Mesenchymal stem cell (in vitro differentiated cells and primary cell): Measurements from ENCODE around the gene UNC93A.
A peak's percentile ranks its signal among the peaks of the same experiment; 100 is the strongest.

Experiments used
- DNase-seq: peaks from one replicate; pipeline ENCODE4 v3.0.0-alpha.2; 2013
- H2AFZ ChIP-seq: one replicate; pipeline ENCODE4 v1.6.1; 2013; ENCODE audit warnings: low read depth, mild to moderate bottlenecking, control low read depth, inconsistent platforms, low read length, moderate library complexity
- H2AK5ac ChIP-seq: 2 replicates; pipeline ENCODE4 v1.6.1; 2013; ENCODE audit warnings: low read length, moderate library complexity, mild to moderate bottlenecking, inconsistent platforms; ENCODE audit not compliant: severe bottlenecking
- H2BK120ac ChIP-seq: one replicate; pipeline ENCODE4 v1.6.1; 2013; ENCODE audit warnings: low read depth, mild to moderate bottlenecking, inconsistent platforms, low read length, moderate library complexity
- H2BK12ac ChIP-seq, 2 experiments: one replicate each; pipeline ENCODE4 v1.6.1; 2013; ENCODE audit warnings: inconsistent platforms in 2 of 2, low read length in 2 of 2, mild to moderate bottlenecking in 2 of 2, moderate library complexity in 2 of 2, control low read depth in 1 of 2
- H2BK15ac ChIP-seq: one replicate; pipeline ENCODE4 v1.6.1; 2013; ENCODE audit warnings: mild to moderate bottlenecking, low read depth, inconsistent platforms; ENCODE audit not compliant: poor library complexity, severe bottlenecking
- H2BK5ac ChIP-seq: 2 replicates; pipeline ENCODE4 v1.6.1; 2013; ENCODE audit warnings: low read depth, mild to moderate bottlenecking, low read length, control low read depth, inconsistent platforms; ENCODE audit not compliant: poor library complexity, severe bottlenecking
- H3K14ac ChIP-seq, 2 experiments: one replicate each; pipeline ENCODE4 v1.6.1; 2013; ENCODE audit warnings: inconsistent platforms in 2 of 2, low read length in 2 of 2, control low read depth in 1 of 2, mild to moderate bottlenecking in 1 of 2, moderate library complexity in 1 of 2
- H3K18ac ChIP-seq, 2 experiments: one replicate each; pipeline ENCODE4 v1.6.1; 2013; ENCODE audit warnings: inconsistent platforms in 2 of 2, low read length in 2 of 2, control low read depth in 1 of 2, low read depth in 1 of 2, mild to moderate bottlenecking in 1 of 2
- H3K23ac ChIP-seq, 2 experiments: one replicate each; pipeline ENCODE4 v1.6.1; 2013; ENCODE audit warnings: inconsistent platforms in 2 of 2, low read length in 2 of 2, mild to moderate bottlenecking in 2 of 2, moderate library complexity in 2 of 2, control low read depth in 1 of 2
- H3K27ac ChIP-seq: 2 replicates; pipeline ENCODE4 v1.5.1; 2013; ENCODE audit warnings: mild to moderate bottlenecking, moderate library complexity, low read length, control low read depth, inconsistent platforms; ENCODE audit not compliant: poor library complexity, severe bottlenecking
- H3K27me3 ChIP-seq, 2 experiments: 2 replicates each; pipeline versions ENCODE4 v1.6.1 to v1.7.0; 2013; ENCODE audit warnings: low read length in 2 of 2, mild to moderate bottlenecking in 2 of 2, moderate library complexity in 2 of 2, control low read depth in 1 of 2, inconsistent platforms in 1 of 2; ENCODE audit not compliant: control insufficient read depth in 1 of 2, insufficient read depth in 1 of 2
- H3K36me3 ChIP-seq, 2 experiments: 2 replicates each; pipeline versions ENCODE4 v1.6.1 to v1.7.0; 2013; ENCODE audit warnings: low read length in 2 of 2, control low read depth in 1 of 2, inconsistent platforms in 1 of 2, low read depth in 1 of 2, mild to moderate bottlenecking in 1 of 2; ENCODE audit not compliant: insufficient read depth in 2 of 2, control insufficient read depth in 1 of 2
- H3K4ac ChIP-seq, 2 experiments: one replicate each; pipeline ENCODE4 v1.6.1; 2013; ENCODE audit warnings: inconsistent platforms in 2 of 2, low read length in 2 of 2, mild to moderate bottlenecking in 2 of 2, moderate library complexity in 2 of 2, control low read depth in 1 of 2, low read depth in 1 of 2
- H3K4me1 ChIP-seq: 2 replicates; pipeline ENCODE4 v1.6.1; 2013; ENCODE audit warnings: low read depth, low read length, control low read depth; ENCODE audit not compliant: control insufficient read depth, insufficient read depth
- H3K4me2 ChIP-seq: 2 replicates; pipeline ENCODE4 v1.6.1; 2013; ENCODE audit warnings: low read length, mild to moderate bottlenecking, inconsistent platforms; ENCODE audit not compliant: poor library complexity, severe bottlenecking
- H3K4me3 ChIP-seq, 2 experiments: 2 replicates each; pipeline versions ENCODE4 v1.5.1 to v1.7.0; 2013; ENCODE audit warnings: low read length in 2 of 2, mild to moderate bottlenecking in 2 of 2, control low read depth in 1 of 2, low read depth in 1 of 2; ENCODE audit not compliant: insufficient read depth in 1 of 2
- H3K79me1 ChIP-seq: replicated peaks from 2 replicates; pipeline ENCODE4 v1.6.1; 2013; ENCODE audit warnings: mild to moderate bottlenecking, control low read depth, low read length, inconsistent platforms; ENCODE audit not compliant: poor library complexity, severe bottlenecking
- H3K9ac ChIP-seq: 2 replicates; pipeline ENCODE4 v1.7.0; 2013; ENCODE audit warnings: mild to moderate bottlenecking, low read length, moderate library complexity
- H3K9me3 ChIP-seq: 2 replicates; pipeline ENCODE4 v1.7.0; 2013; ENCODE audit warnings: mild to moderate bottlenecking, low read length; ENCODE audit not compliant: control insufficient read depth
- H4K8ac ChIP-seq: one replicate; pipeline ENCODE4 v1.6.1; 2013; ENCODE audit warnings: inconsistent platforms, mild to moderate bottlenecking, low read length, moderate library complexity
- H4K91ac ChIP-seq: one replicate; pipeline ENCODE4 v1.6.1; 2013; ENCODE audit warnings: mild to moderate bottlenecking, low read length, inconsistent platforms
- WGBS: methylation state at CpG from one replicate; pipeline ENCODE4 v1.1.7; 2013; ENCODE audit warnings: mixed read lengths; 5-methylcytosine and 5-hydroxymethylcytosine counted together

UNC93A gene

GRCh38 chr6:167347226-167347625 lies 56.1 kb downstream of the UNC93A start:
- no peak overlapping the region for H4K8ac ChIP-seq
- no peak overlapping the region for H3K4me2 ChIP-seq
- no peak overlapping the region for H3K9ac ChIP-seq
- WGBS = 90% methylated on average over 8 of the region's 8 CpGs
- no peak overlapping the region for H3K14ac ChIP-seq
- no peak overlapping the region for H2AK5ac ChIP-seq
- peaks cover 12% of the 10 kb centered on the region for H3K4me1 ChIP-seq
- no peak overlapping the region for H2BK5ac ChIP-seq
- no peaks in the 10 kb centered on the region for H3K79me1 ChIP-seq
- H3K4ac ChIP-seq = no peak overlapping the region
- no peak overlapping the region for H2BK12ac ChIP-seq
- H3K36me3 ChIP-seq = no peaks in the 10 kb centered on the region
- H3K27ac ChIP-seq = no peak overlapping the region
- H3K27me3 ChIP-seq = peaks cover 26 to 50% of the 10 kb centered on the region in 2 experiments
- no peak overlapping the region for H3K23ac ChIP-seq
- H3K18ac ChIP-seq = no peak overlapping the region
- no peak overlapping the region for H2BK120ac ChIP-seq
- no peak overlapping the region for H3K4me3 ChIP-seq
- no peak overlapping the region for H2BK15ac ChIP-seq
- no peaks in the 10 kb centered on the region for H3K9me3 ChIP-seq
- no peak overlapping the region for H2AFZ ChIP-seq
- no peak overlapping the region for H4K91ac ChIP-seq
- DNase-seq = no peak

- WGBS = 81% methylated on average over 18 of the region's 19 CpGs
- Histone ChIP-seq H3K4me1 (peaks cover 12% of the 10 kb centered on the region), H4K91ac (no peak overlapping the region), H3K23ac (no peak overlapping the region), H3K18ac (no peak overlapping the region), H2BK15ac (no peak overlapping the region), H2BK5ac (no peak overlapping the region), H3K4me3 (no peak overlapping the region), H2AK5ac (no peak overlapping the region), H3K9ac (no peak overlapping the region), H3K36me3 (no peaks in the 10 kb centered on the region), H2BK120ac (no peak overlapping the region), H3K4ac (no peak overlapping the region), H3K27ac (no peak overlapping the region), H3K4me2 (no peak overlapping the region), H4K8ac (no peak overlapping the region), H3K14ac (no peak overlapping the region), H3K9me3 (no peaks in the 10 kb centered on the region), H2AFZ (no peak overlapping the region), H2BK12ac (no peak overlapping the region), H3K27me3 (peaks cover 26 to 51% of the 10 kb centered on the region in 2 experiments), H3K79me1 (no peaks in the 10 kb centered on the region)
- no peak for DNase-seq
These were observed 58.6 kb downstream of the UNC93A start for GRCh38 chr6:167349631-167350274.

GRCh38 chr6:167350275-167350696 lies 59.2 kb downstream of the UNC93A start:
- no peak overlapping the region for H3K14ac ChIP-seq
- H3K9ac ChIP-seq = no peak overlapping the region
- peak overlapping the region in 1 of 2 experiments; percentile 75 for H3K4me3 ChIP-seq
- no peak overlapping the region for H2AFZ ChIP-seq
- no peak overlapping the region for H2BK120ac ChIP-seq
- no peaks in the 10 kb centered on the region for H3K9me3 ChIP-seq
- 69% methylated on average over 22 of the region's 22 CpGs for WGBS
- no peak overlapping the region for H2BK15ac ChIP-seq
- H2AK5ac ChIP-seq = no peak overlapping the region
- no peak overlapping the region for H3K27ac ChIP-seq
- H3K4me1 ChIP-seq = peaks cover 12% of the 10 kb centered on the region
- no peaks in the 10 kb centered on the region for H3K79me1 ChIP-seq
- H2BK12ac ChIP-seq = no peak overlapping the region
- no peak overlapping the region for H3K18ac ChIP-seq
- peaks cover 26 to 51% of the 10 kb centered on the region in 2 experiments for H3K27me3 ChIP-seq
- no peak overlapping the region for H3K4ac ChIP-seq
- H3K4me2 ChIP-seq = no peak overlapping the region
- H2BK5ac ChIP-seq = no peak overlapping the region
- no peak overlapping the region for H4K8ac ChIP-seq
- no peaks in the 10 kb centered on the region for H3K36me3 ChIP-seq
- no peak overlapping the region for H3K23ac ChIP-seq
- no peak overlapping the region for H4K91ac ChIP-seq
- no peak for DNase-seq

- H4K8ac ChIP-seq = no peak overlapping the region
- no peak overlapping the region for H2AK5ac ChIP-seq
- H3K4ac ChIP-seq = no peak overlapping the region
- no peaks in the 10 kb centered on the region for H3K9me3 ChIP-seq
- H3K4me2 ChIP-seq = peak overlapping the region; percentile 75
- no peak overlapping the region for H3K27ac ChIP-seq
- no peak overlapping the region for H2BK15ac ChIP-seq
- H2BK12ac ChIP-seq = no peak overlapping the region
- peak; percentile 71 for DNase-seq
- peak overlapping the region; percentile 36 for H3K9ac ChIP-seq
- no peak overlapping the region for H3K18ac ChIP-seq
- H4K91ac ChIP-seq = no peak overlapping the region
- H3K14ac ChIP-seq = no peak overlapping the region
- no peak overlapping the region for H3K23ac ChIP-seq
- H2BK120ac ChIP-seq = no peak overlapping the region
- WGBS = 1% methylated on average over 46 of the region's 62 CpGs
- H3K36me3 ChIP-seq = no peaks in the 10 kb centered on the region
- peak overlapping the region; percentile 73 for H2AFZ ChIP-seq
- no peak overlapping the region for H2BK5ac ChIP-seq
- peaks cover 24 to 57% of the 10 kb centered on the region in 2 experiments for H3K27me3 ChIP-seq
- peak overlapping the region; percentile 36 to 75 for H3K4me3 ChIP-seq
- no peaks in the 10 kb centered on the region for H3K79me1 ChIP-seq
- peaks cover 12% of the 10 kb centered on the region for H3K4me1 ChIP-seq
These were observed 59.9 kb downstream of the UNC93A start for GRCh38 chr6:167350731-167351655.
